Skeletal muscle cell (primary cell): ENCODE measurements around the gene FBLIM1.

Experiments
- DNase-seq: peaks from one replicate; pipeline ENCODE4 v3.0.0-alpha.2; 2010; ENCODE audit warnings: low read depth
- H3K4me3 ChIP-seq: 2 replicates; pipeline ENCODE4 v1.5.1; 2011; ENCODE audit warnings: low read depth, mild to moderate bottlenecking, control low read depth, low read length, moderate library complexity

Gene FBLIM1

DNA sequence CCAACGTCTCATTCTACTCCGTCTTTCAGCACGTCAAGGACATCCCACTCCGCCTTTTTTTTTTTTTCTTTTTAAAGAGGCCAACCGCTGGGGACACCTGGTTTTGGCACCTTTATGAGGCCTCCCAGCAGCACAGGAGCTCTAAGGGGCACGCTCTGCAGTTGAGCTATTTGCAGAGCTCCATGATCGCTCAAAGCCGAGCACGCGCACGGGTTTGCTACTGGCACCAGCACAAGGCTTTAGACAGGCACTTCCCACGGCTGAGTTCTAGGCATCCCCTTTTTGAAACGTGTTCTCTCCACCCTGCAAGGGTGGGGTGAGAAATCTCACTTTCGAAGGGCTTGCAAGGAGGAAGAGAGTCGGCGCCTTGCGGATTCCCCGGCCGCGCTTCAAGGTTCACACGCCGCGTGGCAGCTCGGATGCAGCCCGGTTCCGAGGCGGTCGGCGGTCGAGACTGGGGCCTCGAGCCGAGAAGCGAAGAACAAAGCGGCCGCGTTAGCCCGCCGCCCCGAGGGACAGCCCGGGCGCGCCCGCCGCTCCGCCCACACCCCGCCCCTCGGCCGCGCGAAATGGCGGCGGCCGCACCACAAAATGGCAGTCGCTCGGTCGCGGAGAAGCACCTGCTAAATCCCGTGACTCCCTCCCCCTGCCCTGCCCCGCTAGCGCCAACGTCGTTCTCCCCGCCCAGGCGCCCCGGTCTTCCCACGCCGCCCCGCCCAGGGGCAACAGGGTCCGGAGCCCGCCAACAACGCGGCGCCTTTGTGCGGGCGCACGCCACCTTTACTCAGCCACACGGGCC lies 76.0 kb downstream of the FBLIM1 start:
- H3K4me3 ChIP-seq: peak overlapping the region; percentile 86
- DNase-seq: peak; percentile 81

DNA sequence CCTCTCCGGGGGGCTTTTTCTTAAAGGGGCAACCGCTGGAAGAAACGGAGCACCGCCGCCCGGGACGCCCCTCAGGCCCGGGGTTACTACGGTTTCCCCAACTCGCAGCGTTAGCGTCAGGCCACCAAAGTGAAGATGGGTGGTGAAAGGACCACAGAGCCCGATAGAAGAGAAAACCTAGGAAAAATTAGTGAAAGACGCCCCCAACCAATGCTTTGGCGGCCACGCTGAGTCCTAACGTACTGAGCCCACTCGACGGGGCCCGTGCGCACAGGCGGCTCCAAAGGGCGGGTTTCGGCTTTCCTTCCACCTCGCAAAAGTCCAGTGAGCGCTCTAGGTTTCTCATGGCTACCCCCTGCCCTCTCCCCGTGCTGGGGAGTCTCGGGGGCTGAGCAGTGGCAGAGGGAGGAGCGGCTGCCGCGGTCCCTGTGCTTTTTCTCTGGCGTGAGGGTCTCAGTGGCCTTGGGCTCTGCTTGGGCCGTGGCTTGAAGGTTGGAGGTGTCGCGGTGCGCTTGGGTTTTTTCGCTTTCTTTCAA lies 76.7 kb downstream of the FBLIM1 start:
- no peak for DNase-seq
- H3K4me3 ChIP-seq: peak overlapping the region; percentile 86

GRCh38 chr1:15835741-15836510 lies 77.3 kb downstream of the FBLIM1 start:
- H3K4me3 ChIP-seq: peak overlapping the region; percentile 86
- DNase-seq: peak; percentile 97
